Endothelial cell of umbilical vein (primary cell): ENCODE measurements around the gene STX1A. TPM values are rescaled to one million over a fixed set of nuclear protein-coding genes. Genes with fewer than 3 reads are reported as not detected.

Experiments
- BruUV-seq: library from RNA; stranded (reverse); fragments of 400-500 nt; replicated peaks from 2 replicates; lab custom pipeline; 2021; lab: Mats Ljungman, UMichigan
- CTCF ChIA-PET: fragments of 300-600, 350-600 bp; sonication (Branson Sonifier 250); formaldehyde crosslinking; loops from one replicate; lab custom pipeline; 2021; ENCODE audit warnings: antibody characterized with exemption, inconsistent platforms; lab: Charles Lee
- POLR2A ChIA-PET: fragments of 300-600, 350-600 bp; sonication (Branson Sonifier 250); formaldehyde crosslinking; loops from one replicate; lab custom pipeline; 2021; ENCODE audit warnings: antibody characterized with exemption, inconsistent platforms; lab: Charles Lee
- DNase-seq: peaks from one replicate; pipeline ENCODE4 v3.0.0-alpha.2; 2011; ENCODE audit warnings: low read depth, low spot score
- FAIRE-seq: peaks from 2 replicates; lab custom pipeline; 2011; peaks lifted over from hg19 to GRCh38; lab: Jason Lieb, UNC
- H2AFZ ChIP-seq: 2 replicates; pipeline ENCODE4 v1.6.0; 2012; ENCODE audit warnings: low read depth, low read length, control low read depth, inconsistent platforms
- H3K27ac ChIP-seq: 2 replicates; pipeline ENCODE4 v1.5.1; 2011; ENCODE audit warnings: low read depth, mild to moderate bottlenecking, control low read depth, low read length, moderate library complexity; ENCODE audit not compliant: insufficient read depth
- H3K27me3 ChIP-seq, 2 experiments: 2 replicates each; pipeline versions ENCODE4 v1.6.0 to v1.6.1; 2011; ENCODE audit warnings: low read length in 2 of 2, mixed read lengths in 1 of 2; ENCODE audit not compliant: control insufficient read depth in 2 of 2, insufficient read depth in 2 of 2
- H3K36me3 ChIP-seq, 2 experiments: 2 replicates in 1 of 2; 3 replicates in 1 of 2; pipeline ENCODE4 v1.5.1; 2011; ENCODE audit warnings: low read length in 2 of 2, mild to moderate bottlenecking in 1 of 2, moderate library complexity in 1 of 2; ENCODE audit not compliant: control insufficient read depth in 2 of 2, insufficient read depth in 2 of 2; ENCODE audit errors: extremely low read depth in 1 of 2
- H3K4me1 ChIP-seq: 3 replicates; pipeline ENCODE4 v1.5.1; 2011; ENCODE audit warnings: mild to moderate bottlenecking, low read length; ENCODE audit not compliant: control insufficient read depth, insufficient read depth; ENCODE audit errors: extremely low read depth
- H3K4me2 ChIP-seq: 2 replicates; pipeline ENCODE4 v1.6.1; 2011; ENCODE audit warnings: low read length, control low read depth, mixed read lengths; ENCODE audit not compliant: insufficient read depth
- H3K4me3 ChIP-seq, 3 experiments: fragments of 200-600 bp in 1 of 3; sonication (generic), shearing (Covaris generic) in 1 of 3; replicated peaks in 1 of 3; 2 replicates each; pipeline ENCODE4 v1.5.1; 2011 to 2016; ENCODE audit warnings: control low read depth in 3 of 3, low read length in 3 of 3, mild to moderate bottlenecking in 2 of 3, inconsistent platforms in 1 of 3, low read depth in 1 of 3, moderate library complexity in 1 of 3; ENCODE audit not compliant: insufficient read depth in 1 of 3
- H3K79me2 ChIP-seq: 2 replicates; pipeline ENCODE4 v1.6.0; 2012; ENCODE audit warnings: low read length, inconsistent platforms; ENCODE audit not compliant: control insufficient read depth, insufficient read depth
- H3K9ac ChIP-seq: replicated peaks from 2 replicates; pipeline ENCODE3; 2011; ENCODE audit warnings: low read length, control low read depth; ENCODE audit not compliant: insufficient read depth; ENCODE audit errors: extremely low read depth
- H3K9me1 ChIP-seq: replicated peaks from 3 replicates; pipeline ENCODE4 v1.6.0; 2011; ENCODE audit warnings: mild to moderate bottlenecking, low read length; ENCODE audit not compliant: control insufficient read depth, insufficient read depth; ENCODE audit errors: extremely low read depth
- H3K9me3 ChIP-seq: replicated peaks from 2 replicates; pipeline ENCODE4 v1.5.1; 2012; ENCODE audit warnings: low read length, inconsistent platforms; ENCODE audit not compliant: control insufficient read depth, insufficient read depth
- H4K20me1 ChIP-seq: replicated peaks from 2 replicates; pipeline ENCODE3; 2011; ENCODE audit warnings: mild to moderate bottlenecking, low read length; ENCODE audit not compliant: control insufficient read depth, insufficient read depth; ENCODE audit errors: extremely low read depth
- EZH2 ChIP-seq: IDR thresholded peaks from 2 replicates; pipeline ENCODE4 v1.6.1; 2012; ENCODE audit warnings: borderline replicate concordance, low read depth, mild to moderate bottlenecking, moderate library complexity, low read length, inconsistent platforms; ENCODE audit not compliant: severe bottlenecking
- GATA2 ChIP-seq: IDR thresholded peaks from 2 replicates; pipeline ENCODE4 v1.7.0; 2011; ENCODE audit warnings: low read depth, mild to moderate bottlenecking, moderate library complexity, mixed read lengths, low read length; ENCODE audit not compliant: insufficient read length, insufficient read depth
- JUN ChIP-seq: IDR thresholded peaks from 2 replicates; pipeline ENCODE4 v1.6.1; 2011; ENCODE audit warnings: borderline replicate concordance, low read depth; ENCODE audit not compliant: insufficient read length, insufficient read depth
- MAX ChIP-seq: IDR thresholded peaks from 2 replicates; pipeline ENCODE4 v1.6.1; 2011; ENCODE audit not compliant: insufficient read depth, insufficient read length
- POLR2A ChIP-seq: IDR thresholded peaks from 2 replicates; pipeline ENCODE4 v1.6.1; 2012; ENCODE audit warnings: low read depth, mild to moderate bottlenecking, control low read depth, low read length
- POLR2AphosphoS5 ChIP-seq: IDR thresholded peaks from 2 replicates; pipeline ENCODE4 v1.6.1; 2012; ENCODE audit warnings: low read depth, mild to moderate bottlenecking, control low read depth, low read length, moderate library complexity; ENCODE audit not compliant: insufficient read depth
- dilution Hi-C: fragments of 300-500 bp; cut with MboI; formaldehyde crosslinking; loops from one replicate; pipeline ENCODE4 v1.15.0; 2019; ENCODE audit warnings: low sequenced_read_pairs; ENCODE audit not compliant: extremely low pct_ligation_motif_present
- intact Hi-C: fragments of 100-400 bp; cut with micrococcal nuclease; formaldehyde crosslinking; loops from one replicate; pipeline ENCODE4 v1.10.0; 2022
- polyA plus RNA-seq, 4 experiments: library from polyadenylated mRNA; depleted of rRNA in 3 of 4; stranded (reverse) in 3 of 4; unstranded in 1 of 4; fragments of >200 nt; gene quantifications; 2 replicates each; pipeline versions ENCODE4 v1.2.1 to v1.2.3, GENCODE V29; 2011 to 2012; ENCODE audit warnings: missing spikeins in 1 of 4
- total RNA-seq: library from RNA; stranded (reverse); gene quantifications from 2 replicates; pipeline ENCODE4 v1.2.3, GENCODE V29; 2021

The STX1A gene
- total and polyA plus RNA-seq, 2 donors (not counting 3 experiments of a cell fraction or from before 2014, with no cell fraction given): 13.1 to 20.8 TPM

GRCh38 chr7:73740212-73740611 lies 20.7 kb upstream of the STX1A start:
- Histone ChIP-seq H3K27ac (no peak overlapping the region), H3K27me3 (no peaks in the 10 kb centered on the region), H3K4me2 (no peak overlapping the region), H3K36me3 (no peaks in the 10 kb centered on the region), H4K20me1 (no peaks in the 10 kb centered on the region), H3K9me3 (no peaks in the 10 kb centered on the region), H3K9me1 (no peaks in the 10 kb centered on the region), H2AFZ (no peak overlapping the region), H3K9ac (no peak overlapping the region), H3K4me1 (peaks cover 6% of the 10 kb centered on the region), H3K79me2 (no peaks in the 10 kb centered on the region), H3K4me3 (no peak overlapping the region)
- ChIA-PET POLR2A (no interaction called here), CTCF (interaction anchor here (0.8 to 2.7 kb wide), 7 partner anchors 15 to 133 kb away, joined by 3 to 14 read pairs (median 3); partner anchors contain the start of gene VPS37D)
- TF ChIP-seq JUN (no peak), EZH2 (no peak), POLR2A (no peak), MAX (no peak), GATA2 (no peak)
- no peak for DNase-seq
- intact Hi-C loops (no loop called here), dilution Hi-C loops (no loop called here)
- no peak for FAIRE-seq
- no TSS peak for BruUV-seq

DNA sequence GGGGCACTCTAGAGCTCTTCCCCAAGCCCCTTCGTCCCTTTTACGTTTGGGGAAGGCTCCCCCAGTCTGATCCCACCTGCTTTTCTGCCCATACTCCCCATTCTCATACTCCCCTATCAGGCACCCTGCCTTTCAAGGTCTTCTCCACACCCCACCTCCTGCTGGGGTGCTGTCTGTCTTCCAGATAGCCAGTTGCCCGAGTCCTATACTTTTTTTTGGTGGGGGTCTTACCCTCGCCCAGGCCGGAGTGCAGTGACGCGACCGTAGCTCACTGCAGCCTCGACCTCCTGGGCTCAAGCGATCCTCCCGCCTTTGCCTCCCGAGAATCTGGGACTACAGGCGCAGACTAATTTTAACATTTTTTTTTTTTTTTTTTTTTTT lies 19.9 kb upstream of the STX1A start:
- H3K79me2 ChIP-seq: no peaks in the 10 kb centered on the region
- intact Hi-C loops: no loop called here
- peak overlapping the region; percentile 82 for H3K9ac ChIP-seq
- no peaks in the 10 kb centered on the region for H4K20me1 ChIP-seq
- H2AFZ ChIP-seq: peak overlapping the region; percentile 96
- H3K27ac ChIP-seq: peak overlapping the region; percentile 41
- no peak for FAIRE-seq
- dilution Hi-C loops: no loop called here
- H3K36me3 ChIP-seq: no peaks in the 10 kb centered on the region
- POLR2A ChIA-PET: interaction anchor here (1.0 kb wide), 1 partner anchor 17 kb away, joined by 4 read pairs; no protein-coding TSS in a partner anchor
- TSS peak; percentile 82 for BruUV-seq
- H3K4me2 ChIP-seq: peak overlapping the region; percentile 41
- peak overlapping the region; percentile 36 to 84 (median 52) for H3K4me3 ChIP-seq
- CTCF ChIA-PET: interaction anchor here (1.3 to 2.7 kb wide), 8 partner anchors 14 to 183 kb away, joined by 3 to 22 read pairs (median 5); partner anchors contain the start of gene METTL27
- H3K9me3 ChIP-seq: no peaks in the 10 kb centered on the region
- H3K9me1 ChIP-seq: no peaks in the 10 kb centered on the region
- no peak for TF ChIP-seq GATA2
- TF ChIP-seq EZH2: no peak
- TF ChIP-seq JUN: no peak
- TF ChIP-seq MAX: no peak
- no peak for TF ChIP-seq POLR2AphosphoS5
- DNase-seq: no peak
- peaks cover 8% of the 10 kb centered on the region for H3K4me1 ChIP-seq
- H3K27me3 ChIP-seq: no peaks in the 10 kb centered on the region
